Measurements from ENCODE around the gene PDLIM5. TPM values are rescaled to one million over a fixed set of nuclear protein-coding genes. Genes with fewer than 3 reads are reported as not detected.

Gene PDLIM5
- total RNA-seq, 1 donor from 2014 or later = 83.5 TPM

GRCh38 chr4:94479358-94480141 is 27.8 kb downstream of the PDLIM5 start:
- TF ChIP-seq CTCF (IDR thresholded peaks at IDR 0.05; ENCODE audit: unreplicated experiment) = no peak
- no peaks in the 10 kb centered on the region for H3K27me3 Mint-ChIP-seq (ENCODE audit: unreplicated experiment)
- no peak for DNase-seq (ENCODE audit: low spot score)
- H3K4me1 Mint-ChIP-seq (ENCODE audit: unreplicated experiment) = peaks cover 9% of the 10 kb centered on the region
- H3K9me3 Mint-ChIP-seq (ENCODE audit: unreplicated experiment) = no peaks in the 10 kb centered on the region
- no peak overlapping the region for H3K27ac Mint-ChIP-seq (ENCODE audit: unreplicated experiment)
- no peaks in the 10 kb centered on the region for H3K36me3 Mint-ChIP-seq (ENCODE audit: low read depth, unreplicated experiment)
- no peak overlapping the region for H3K4me3 Mint-ChIP-seq (ENCODE audit: unreplicated experiment)

GRCh38 chr4:94480362-94480951 is 28.7 kb downstream of the PDLIM5 start:
- TF ChIP-seq CTCF (IDR thresholded peaks at IDR 0.05; ENCODE audit: unreplicated experiment) = no peak
- Mint-ChIP-seq H3K4me3 (ENCODE audit: unreplicated experiment) (no peak overlapping the region), H3K27ac (ENCODE audit: unreplicated experiment) (no peak overlapping the region), H3K4me1 (ENCODE audit: unreplicated experiment) (peaks cover 9% of the 10 kb centered on the region), H3K27me3 (ENCODE audit: unreplicated experiment) (no peaks in the 10 kb centered on the region), H3K36me3 (ENCODE audit: low read depth, unreplicated experiment) (no peaks in the 10 kb centered on the region), H3K9me3 (ENCODE audit: unreplicated experiment) (no peaks in the 10 kb centered on the region)
- no peak for DNase-seq (ENCODE audit: low spot score)

- Mint-ChIP-seq H3K36me3 (ENCODE audit: low read depth, unreplicated experiment) (no peaks in the 10 kb centered on the region), H3K27me3 (ENCODE audit: unreplicated experiment) (no peaks in the 10 kb centered on the region), H3K27ac (ENCODE audit: unreplicated experiment) (no peak overlapping the region), H3K4me1 (ENCODE audit: unreplicated experiment) (peaks cover 4% of the 10 kb centered on the region), H3K4me3 (ENCODE audit: unreplicated experiment) (no peak overlapping the region), H3K9me3 (ENCODE audit: unreplicated experiment) (no peaks in the 10 kb centered on the region)
- TF ChIP-seq CTCF (IDR thresholded peaks at IDR 0.05; ENCODE audit: unreplicated experiment) = no peak
- no peak for DNase-seq (ENCODE audit: low spot score)
Observed at GRCh38 chr4:94483895-94484294, 32.2 kb downstream of the PDLIM5 start.

- Mint-ChIP-seq H3K36me3 (ENCODE audit: low read depth, unreplicated experiment) (no peaks in the 10 kb centered on the region), H3K9me3 (ENCODE audit: unreplicated experiment) (no peaks in the 10 kb centered on the region), H3K27ac (ENCODE audit: unreplicated experiment) (no peak overlapping the region), H3K4me1 (ENCODE audit: unreplicated experiment) (peaks cover 4% of the 10 kb centered on the region), H3K27me3 (ENCODE audit: unreplicated experiment) (no peaks in the 10 kb centered on the region), H3K4me3 (ENCODE audit: unreplicated experiment) (no peak overlapping the region)
- TF ChIP-seq CTCF (IDR thresholded peaks at IDR 0.05; ENCODE audit: unreplicated experiment) = no peak
- DNase-seq (ENCODE audit: low spot score) = no peak
Observed at GRCh38 chr4:94484818-94485217, 33.1 kb downstream of the PDLIM5 start.

GRCh38 chr4:94486372-94486801 is 34.6 kb downstream of the PDLIM5 start:
- TF ChIP-seq CTCF (IDR thresholded peaks at IDR 0.05; ENCODE audit: unreplicated experiment) = no peak
- H3K36me3 Mint-ChIP-seq (ENCODE audit: low read depth, unreplicated experiment) = no peaks in the 10 kb centered on the region
- no peaks in the 10 kb centered on the region for H3K9me3 Mint-ChIP-seq (ENCODE audit: unreplicated experiment)
- DNase-seq (ENCODE audit: low spot score) = no peak
- no peak overlapping the region for H3K27ac Mint-ChIP-seq (ENCODE audit: unreplicated experiment)
- no peaks in the 10 kb centered on the region for H3K27me3 Mint-ChIP-seq (ENCODE audit: unreplicated experiment)
- no peak overlapping the region for H3K4me3 Mint-ChIP-seq (ENCODE audit: unreplicated experiment)
- H3K4me1 Mint-ChIP-seq (ENCODE audit: unreplicated experiment) = no peaks in the 10 kb centered on the region
